Measurements from ENCODE around the gene KDM6A. TPM values are rescaled to one million over a fixed set of nuclear protein-coding genes. Genes with fewer than 3 reads are reported as not detected.

The KDM6A gene
- total and polyA plus RNA-seq, 11 donors: 4.4 to 27.8 (median 13.9) TPM

DNA sequence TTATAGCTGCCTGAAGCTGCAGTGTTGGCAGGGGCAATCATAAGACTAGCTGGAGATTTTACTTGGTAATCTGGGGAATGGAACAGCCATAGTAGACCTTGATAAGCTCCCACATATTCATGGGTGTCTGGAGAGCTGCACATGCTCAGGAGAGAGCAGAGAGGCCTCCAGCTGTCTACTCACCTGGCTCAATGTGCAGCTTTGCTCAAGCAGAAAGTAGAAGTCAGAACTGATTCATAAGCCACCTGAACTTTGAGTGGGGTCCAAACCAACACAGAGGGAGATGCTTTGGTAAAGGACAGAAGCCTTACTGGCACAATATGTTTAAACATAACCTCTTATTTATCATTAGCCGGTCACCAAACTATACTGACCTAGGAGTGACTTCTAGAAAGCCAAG is 54.4 kb downstream of the KDM6A start:
- intact Hi-C loops (cut with DNase I): no loop called here
- Histone ChIP-seq H3K4me1 (peaks cover 0 to 40% (median 0%) of the 10 kb centered on the region in 12 donors), H3K36me3 (no peaks in the 10 kb centered on the region), H3K27me3 (no peaks in the 10 kb centered on the region), H3K9me3 (no peaks in the 10 kb centered on the region), H3K4me3 (no peak overlapping the region), H3K27ac (no peak overlapping the region)
- DNase-seq: no peak
- no peak for ATAC-seq
- 36 to 79% (median 70%) methylated on average over 1 of the region's 1 CpG for WGBS, 4 donors
- TF ChIP-seq CTCF (IDR thresholded peaks at IDR 0.05) (no peak), POLR2A (IDR thresholded peaks at IDR 0.05) (no peak)

DNA sequence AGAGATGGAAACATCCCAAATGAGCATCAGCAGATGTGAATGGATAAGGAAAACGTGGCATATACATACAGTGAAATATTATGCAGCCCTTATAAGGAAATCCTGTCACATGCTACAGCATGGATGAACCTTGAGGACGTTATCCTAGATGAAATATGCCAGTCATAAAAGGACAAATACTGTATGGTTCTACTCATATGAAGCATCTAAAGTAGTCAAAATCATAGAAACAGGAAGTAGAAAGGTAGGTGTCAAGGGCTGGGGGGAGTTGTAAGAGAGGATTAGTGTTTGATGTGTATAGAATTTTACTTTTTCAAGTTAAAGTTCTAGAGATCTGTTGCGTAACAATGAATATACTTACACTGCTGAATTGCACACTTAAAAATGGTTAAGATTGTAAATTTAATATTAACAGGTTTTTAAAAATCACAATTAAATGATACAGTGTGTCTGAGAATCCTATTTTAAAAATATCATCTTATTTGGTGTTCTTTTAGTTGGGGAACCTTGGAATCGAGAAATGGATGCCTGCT is 58.5 kb downstream of the KDM6A start:
- Histone ChIP-seq H3K27ac (no peak overlapping the region), H3K4me3 (no peak overlapping the region), H3K27me3 (no peaks in the 10 kb centered on the region), H3K9me3 (no peaks in the 10 kb centered on the region), H3K4me1 (peaks cover 0 to 36% (median 12%) of the 10 kb centered on the region in 12 donors), H3K36me3 (no peaks in the 10 kb centered on the region)
- DNase-seq: no peak
- ATAC-seq: no peak
- TF ChIP-seq CTCF (IDR thresholded peaks at IDR 0.05) (no peak), POLR2A (IDR thresholded peaks at IDR 0.05) (no peak)
- 84 to 92% (median 88%) methylated on average over 4 of the region's 4 CpGs for WGBS, 4 donors
- intact Hi-C loops (cut with DNase I): no loop called here

GRCh38 chrX:44935172-44935571 is 62.2 kb downstream of the KDM6A start:
- intact Hi-C loops (cut with DNase I): no loop called here
- 89 to 93% (median 92%) methylated on average over 4 of the region's 4 CpGs for WGBS, 4 donors

DNA sequence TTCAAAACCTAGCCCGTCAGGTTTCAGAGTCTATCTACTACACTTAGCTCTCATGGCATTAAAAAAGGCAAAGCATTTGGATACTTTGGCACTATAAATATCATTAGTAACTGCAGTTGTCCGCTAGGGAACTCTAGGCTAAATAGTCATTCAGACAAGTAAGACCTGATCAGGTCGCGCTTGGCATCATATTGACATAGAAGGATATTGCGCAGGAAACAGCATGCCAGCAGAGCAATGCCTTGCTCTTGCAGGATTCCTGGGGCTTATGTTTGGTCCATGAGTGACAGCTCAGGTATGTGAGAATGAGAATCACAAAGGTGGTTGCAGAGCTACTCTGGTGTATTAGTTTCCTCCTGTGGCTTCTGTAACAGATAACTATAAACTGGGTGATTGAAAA is 62.7 kb downstream of the KDM6A start:
- Histone ChIP-seq H3K27me3 (no peaks in the 10 kb centered on the region), H3K27ac (no peak overlapping the region), H3K9me3 (no peaks in the 10 kb centered on the region), H3K36me3 (no peaks in the 10 kb centered on the region), H3K4me1 (peaks cover 0 to 42% (median 24%) of the 10 kb centered on the region in 12 donors), H3K4me3 (no peak overlapping the region)
- WGBS, 4 donors: 81 to 85% (median 82%) methylated on average over 5 of the region's 5 CpGs
- DNase-seq (no peak), ATAC-seq (no peak)
- intact Hi-C loops (cut with DNase I): no loop called here
- no peak for TF ChIP-seq POLR2A (IDR thresholded peaks at IDR 0.05)
- no peak for TF ChIP-seq CTCF (IDR thresholded peaks at IDR 0.05)

More at GRCh38 chrX:44935172-44935571, 62.2 kb downstream of the KDM6A start:
- Histone ChIP-seq H3K27me3 (no peaks in the 10 kb centered on the region), H3K4me1 (peaks cover 0 to 42% (median 24%) of the 10 kb centered on the region in 12 donors), H3K4me3 (no peak overlapping the region), H3K9me3 (no peaks in the 10 kb centered on the region), H3K27ac (no peak overlapping the region), H3K36me3 (no peaks in the 10 kb centered on the region)
- no peak for ATAC-seq
- TF ChIP-seq CTCF (IDR thresholded peaks at IDR 0.05) (no peak), POLR2A (IDR thresholded peaks at IDR 0.05) (no peak)
- DNase-seq: no peak
